HepG2 (cell line): ENCODE results near the gene MEA1. TPM values are rescaled to one million over a fixed set of nuclear protein-coding genes. Genes with fewer than 3 reads are reported as not detected.

ENCODE experiments used
- CBFB ChIP-seq: sonication (generic); formaldehyde crosslinking; IDR thresholded peaks from 2 replicates; pipeline ENCODE4 v1.4.0; 2020; ENCODE audit warnings: missing genetic modification reagents
- DZIP1 ChIP-seq: sonication (generic); formaldehyde crosslinking; IDR thresholded peaks from 2 replicates; pipeline ENCODE4 v1.5.0; 2020; ENCODE audit warnings: mild to moderate bottlenecking, missing genetic modification reagents
- HOXA7 ChIP-seq: sonication (generic); formaldehyde crosslinking; IDR thresholded peaks from 2 replicates; pipeline ENCODE4 v1.8.1; 2022; ENCODE audit warnings: mild to moderate bottlenecking, missing genetic modification reagents, moderate library complexity
- NFIC ChIP-seq: IDR thresholded peaks from 2 replicates; pipeline ENCODE4 v1.6.1; 2012; ENCODE audit warnings: mild to moderate bottlenecking, low read length, inconsistent platforms
- RERE ChIP-seq: IDR thresholded peaks from 2 replicates; pipeline ENCODE4 v1.6.1; 2016; ENCODE audit warnings: low read depth, missing genetic modification reagents, missing compliant biosample characterization
- RNF2 ChIP-seq: fragments of 450-650 bp; conservative IDR thresholded peaks from 2 replicates; pipeline ENCODE4 v1.6.1; 2016; ENCODE audit warnings: low read depth
- SIX1 ChIP-seq: sonication (generic); formaldehyde crosslinking; IDR thresholded peaks from 2 replicates; pipeline ENCODE4 v1.4.0; 2020; ENCODE audit warnings: missing genetic modification reagents, borderline replicate concordance
- SRY ChIP-seq: sonication (generic); formaldehyde crosslinking; IDR thresholded peaks from 2 replicates; pipeline ENCODE4 v1.8.0; 2022; ENCODE audit warnings: mild to moderate bottlenecking, missing genetic modification reagents
- THAP9 ChIP-seq: sonication (generic); formaldehyde crosslinking; IDR thresholded peaks from 2 replicates; pipeline ENCODE4; 2020; ENCODE audit warnings: missing genetic modification reagents, mild to moderate bottlenecking, borderline replicate concordance
- TRAFD1 ChIP-seq: sonication (generic); formaldehyde crosslinking; IDR thresholded peaks from 2 replicates; pipeline ENCODE4 v1.5.1; 2020; ENCODE audit warnings: missing genetic modification reagents, mild to moderate bottlenecking, borderline replicate concordance
- ZBTB42 ChIP-seq: sonication (generic); formaldehyde crosslinking; IDR thresholded peaks from 2 replicates; pipeline ENCODE4 v1.5.0; 2020; ENCODE audit warnings: mild to moderate bottlenecking, missing genetic modification reagents
- ZMYM3 ChIP-seq: sonication (generic); formaldehyde crosslinking; IDR thresholded peaks from 2 replicates; pipeline ENCODE4 v1.5.1; 2020; ENCODE audit warnings: mild to moderate bottlenecking, missing genetic modification reagents
- ZNF382 ChIP-seq: sonication (generic); formaldehyde crosslinking; IDR thresholded peaks from 2 replicates; pipeline ENCODE4 v1.5.0; 2020; ENCODE audit warnings: missing genetic modification reagents, mild to moderate bottlenecking, borderline replicate concordance
- ZNF672 ChIP-seq: sonication (generic); formaldehyde crosslinking; IDR thresholded peaks from 2 replicates; pipeline ENCODE4 v1.8.1; 2022; ENCODE audit warnings: missing genetic modification reagents
- ZSCAN21 ChIP-seq: sonication (generic); formaldehyde crosslinking; IDR thresholded peaks from 2 replicates; pipeline ENCODE4 v1.8.0; 2022; ENCODE audit warnings: mild to moderate bottlenecking, missing genetic modification reagents, moderate library complexity, borderline replicate concordance
- ZSCAN29 ChIP-seq: sonication (generic); formaldehyde crosslinking; conservative IDR thresholded peaks from 2 replicates; pipeline ENCODE4 v1.4.0; 2020; ENCODE audit warnings: mild to moderate bottlenecking, missing genetic modification reagents
- polyA plus RNA-seq, 8 experiments: library from polyadenylated mRNA; depleted of rRNA in 3 of 8; stranded (reverse) in 7 of 8; unstranded in 1 of 8; fragments of >200 nt; fragmentation: Illumina TruSeq in 4 of 8; extraction: Trizol in 4 of 8; gene quantifications; 2 replicates each; pipeline versions ENCODE4 v1.2.1 to v1.2.3, GENCODE V29; 2011 to 2016; ENCODE audit warnings: low read depth in 4 of 8, missing spikeins in 1 of 8, mixed read lengths in 1 of 8; ENCODE audit not compliant: insufficient read depth in 1 of 8
- total RNA-seq, 5 experiments: library from RNA; depleted of rRNA; stranded (reverse); fragments of >200 nt; fragmentation: Illumina TruSeq; extraction: Trizol; gene quantifications; 2 replicates each; pipeline ENCODE4 v1.2.3, GENCODE V29; 2016; ENCODE audit warnings: low read depth in 1 of 5

Gene MEA1
- total and polyA plus RNA-seq, 2 of the 13 experiments (the other 11 are each of a cell fraction or from before 2014, with no cell fraction given) = 75.6 to 86.2 TPM

- TF ChIP-seq RERE (no peak), NFIC (no peak), DZIP1 (no peak; the same call in 1 of the 2 replicates), ZSCAN21 (CRISPR knock-in tag) (no peak; the same call in 1 of the 2 replicates), SIX1 (no peak), HOXA7 (no peak), ZBTB42 (CRISPR knock-in tag) (no peak), TRAFD1 (CRISPR knock-in tag) (no peak), ZSCAN29 (CRISPR knock-in tag) (no peak), ZNF382 (CRISPR knock-in tag) (no peak), CBFB (0 out of 2 replicates have a peak, but pooled peaks have one; percentile 48), THAP9 (CRISPR knock-in tag) (no peak; the same call in 1 of the 2 replicates), ZNF672 (peak; percentile 76; the same call in 1 of the 2 replicates), RNF2 (no peak; the same call in 1 of the 2 replicates), SRY (CRISPR knock-in tag) (peak; percentile 68), ZMYM3 (CRISPR knock-in tag) (no peak)
Observed at GRCh38 chr6:43021270-43022047, 7.7 kb upstream of the MEA1 start, which contains the start of gene RRP36 (continued).
